ENCODE results near the gene SF3A2.

SF3A2 gene

DNA sequence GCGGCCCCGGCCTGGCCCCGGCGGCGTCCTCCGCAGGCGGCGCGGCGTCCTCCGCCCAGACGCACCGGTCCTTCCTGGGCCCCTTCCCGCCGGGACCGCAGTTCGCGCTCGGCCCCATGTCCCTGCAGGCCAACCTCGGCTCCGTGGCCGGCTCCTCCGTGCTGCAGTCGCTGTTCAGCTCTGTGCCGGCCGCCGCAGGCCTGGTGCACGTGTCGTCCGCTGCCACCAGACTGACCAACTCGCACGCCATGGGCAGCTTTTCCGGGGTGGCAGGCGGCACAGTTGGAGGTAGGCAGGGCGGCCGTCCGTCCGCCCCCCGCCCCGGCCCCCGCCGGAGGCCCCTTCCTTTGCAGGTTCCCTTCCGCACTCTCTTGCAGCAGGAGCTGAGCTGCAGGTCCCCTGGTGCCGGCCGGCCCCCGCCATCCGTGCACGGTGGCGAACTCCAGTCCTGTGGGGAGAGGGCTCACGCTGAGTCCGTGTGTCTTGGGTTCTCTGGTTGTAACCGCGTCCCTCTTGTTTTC lies 9.7 kb upstream of the SF3A2 start:
- no peak for DNase-seq (ENCODE audit: low spot score)

DNA sequence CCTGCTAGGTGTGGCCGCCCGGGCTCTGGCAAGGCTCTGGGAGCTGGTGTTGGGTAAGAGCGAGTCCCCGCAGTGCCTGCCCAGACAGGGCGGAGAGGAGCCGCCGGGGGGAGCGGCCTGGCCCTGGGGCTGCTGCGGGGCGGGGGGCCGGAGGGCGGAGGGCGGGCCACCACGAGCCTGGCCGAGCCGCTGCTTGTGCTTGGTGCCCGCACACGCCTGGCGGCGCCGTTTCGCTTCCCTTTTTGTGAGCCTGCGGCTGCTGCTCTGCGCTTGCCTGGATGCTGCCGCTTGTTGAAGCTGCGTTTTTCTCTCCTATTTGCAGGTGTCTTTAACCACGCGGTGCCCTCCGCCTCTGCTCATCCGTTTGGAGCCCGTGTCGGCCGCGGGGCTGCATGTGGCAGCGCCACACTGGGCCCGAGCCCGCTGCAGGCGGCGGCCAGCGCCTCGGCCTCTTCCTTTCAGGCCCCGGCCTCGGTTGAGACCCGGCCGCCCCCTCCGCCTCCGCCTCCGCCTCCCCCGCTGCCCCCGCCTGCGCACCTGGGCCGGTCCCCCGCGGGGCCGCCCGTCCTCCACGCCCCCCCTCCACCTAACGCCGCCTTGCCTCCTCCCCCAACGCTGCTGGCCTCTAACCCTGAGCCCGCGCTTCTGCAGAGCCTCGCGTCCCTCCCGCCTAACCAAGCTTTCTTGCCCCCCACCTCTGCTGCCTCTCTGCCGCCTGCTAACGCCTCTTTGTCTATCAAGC lies 9.0 kb upstream of the SF3A2 start:
- peak; percentile 53 for DNase-seq (ENCODE audit: low spot score)

DNA sequence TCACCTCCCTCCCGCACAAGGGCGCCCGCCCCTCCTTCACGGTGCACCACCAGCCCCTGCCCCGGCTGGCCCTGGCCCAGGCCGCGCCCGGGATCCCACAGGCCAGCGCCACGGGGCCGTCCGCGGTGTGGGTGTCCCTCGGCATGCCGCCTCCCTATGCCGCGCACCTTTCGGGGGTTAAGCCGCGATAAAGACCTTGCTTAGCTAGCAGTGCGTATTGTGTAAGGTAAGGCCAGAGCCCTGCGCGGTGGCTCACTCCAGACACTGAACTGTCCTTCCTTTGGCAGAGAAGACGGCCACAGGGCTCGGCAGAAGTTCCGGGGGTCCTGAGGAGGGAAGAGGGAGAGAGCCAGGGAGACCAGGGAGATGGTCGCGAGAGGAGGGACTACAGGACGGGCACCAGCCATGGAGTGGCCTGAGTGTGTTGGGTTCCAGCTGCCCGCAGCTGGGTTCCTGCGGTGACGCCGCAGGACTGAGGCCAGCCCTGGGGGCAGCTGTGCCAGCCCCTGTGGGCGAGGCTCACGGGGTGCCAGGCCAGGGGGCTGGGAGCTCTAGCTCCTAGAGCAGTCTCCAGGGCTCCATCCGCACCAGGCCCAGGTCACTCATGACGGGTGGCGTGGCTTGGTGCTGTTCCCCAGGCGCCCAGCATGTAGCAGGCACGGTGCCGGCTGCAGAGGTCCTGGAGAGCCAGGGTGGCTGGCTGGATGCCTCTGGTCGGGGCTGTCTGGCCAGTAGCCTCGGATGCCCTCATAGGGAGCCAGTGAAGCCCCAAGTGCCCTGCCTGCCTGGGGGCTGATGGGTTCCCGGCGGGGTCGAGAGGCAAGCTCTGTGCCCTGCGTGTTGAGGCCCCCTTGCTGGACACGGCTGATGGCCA lies 8.2 kb upstream of the SF3A2 start:
- DNase-seq (ENCODE audit: low spot score): no peak

DNA sequence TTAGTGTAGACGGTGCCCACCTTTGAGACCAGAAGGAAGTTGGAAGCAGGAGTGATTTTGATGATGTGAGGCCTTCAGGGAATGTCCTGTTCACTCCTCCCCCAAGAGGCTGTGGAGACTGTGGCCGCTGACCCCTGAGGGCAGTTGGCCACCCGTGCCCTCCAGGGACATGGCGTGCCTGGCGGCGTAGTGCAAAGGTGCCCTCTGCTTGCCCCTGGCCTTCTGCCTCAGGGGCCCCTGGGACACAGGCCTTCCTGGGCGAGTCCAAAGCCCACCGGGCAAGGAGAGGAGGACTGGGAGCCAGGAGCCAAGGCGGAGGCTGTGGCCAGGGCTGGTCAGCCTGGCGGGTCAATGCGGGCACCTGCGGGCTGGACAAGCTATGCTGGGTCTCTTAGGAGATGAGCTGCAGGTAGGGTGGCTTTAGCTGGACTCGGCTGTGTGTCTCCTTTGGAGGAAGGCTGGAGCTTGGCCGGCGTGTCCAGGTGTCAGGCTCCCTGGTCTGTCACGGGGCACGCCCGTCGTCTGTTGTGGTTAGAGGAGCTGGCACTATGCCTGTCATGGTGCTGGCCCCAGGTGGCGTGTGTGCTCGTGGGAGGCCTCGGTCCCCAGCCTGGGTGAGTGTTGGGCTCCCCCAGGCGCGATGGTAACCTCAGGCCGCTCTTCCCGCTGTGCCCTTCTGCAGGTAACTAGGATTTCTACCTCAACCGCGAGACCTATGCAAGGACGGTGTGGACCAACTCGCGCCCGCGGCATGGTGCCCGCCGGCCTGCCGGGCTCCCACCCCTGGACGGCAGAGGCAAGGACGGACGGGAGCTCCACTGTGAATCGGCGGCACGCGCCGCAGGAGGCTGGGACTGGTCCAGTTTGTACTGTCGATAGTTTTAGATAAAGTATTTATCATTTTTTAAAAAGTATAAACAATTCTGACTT lies 7.3 kb upstream of the SF3A2 start:
- no peak for DNase-seq (ENCODE audit: low spot score)

DNA sequence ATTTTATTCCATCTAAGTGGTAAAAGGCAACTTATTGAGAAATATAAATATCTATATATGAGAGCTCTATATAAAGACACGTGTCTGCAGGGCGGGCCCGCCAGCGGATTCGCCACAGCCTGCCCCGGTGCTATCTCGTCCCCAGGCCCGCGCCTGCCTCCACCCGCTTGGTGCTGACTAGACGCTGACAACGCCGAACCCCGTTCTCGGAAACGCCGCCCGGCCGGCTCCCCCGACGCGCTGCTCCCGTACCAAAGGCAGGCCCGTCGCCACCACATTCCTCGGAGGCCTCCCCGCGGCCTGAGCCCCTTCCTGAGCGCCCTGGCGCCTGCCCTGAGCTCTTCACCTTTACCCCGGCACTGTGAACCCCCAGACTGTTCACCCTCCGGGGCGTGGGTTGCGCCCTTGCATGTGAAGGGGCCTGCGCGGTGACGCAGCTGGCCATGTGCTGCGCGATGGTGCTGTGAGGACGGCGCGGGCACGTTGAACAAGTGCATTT lies 6.5 kb upstream of the SF3A2 start:
- no peak for DNase-seq (ENCODE audit: low spot score)

DNA sequence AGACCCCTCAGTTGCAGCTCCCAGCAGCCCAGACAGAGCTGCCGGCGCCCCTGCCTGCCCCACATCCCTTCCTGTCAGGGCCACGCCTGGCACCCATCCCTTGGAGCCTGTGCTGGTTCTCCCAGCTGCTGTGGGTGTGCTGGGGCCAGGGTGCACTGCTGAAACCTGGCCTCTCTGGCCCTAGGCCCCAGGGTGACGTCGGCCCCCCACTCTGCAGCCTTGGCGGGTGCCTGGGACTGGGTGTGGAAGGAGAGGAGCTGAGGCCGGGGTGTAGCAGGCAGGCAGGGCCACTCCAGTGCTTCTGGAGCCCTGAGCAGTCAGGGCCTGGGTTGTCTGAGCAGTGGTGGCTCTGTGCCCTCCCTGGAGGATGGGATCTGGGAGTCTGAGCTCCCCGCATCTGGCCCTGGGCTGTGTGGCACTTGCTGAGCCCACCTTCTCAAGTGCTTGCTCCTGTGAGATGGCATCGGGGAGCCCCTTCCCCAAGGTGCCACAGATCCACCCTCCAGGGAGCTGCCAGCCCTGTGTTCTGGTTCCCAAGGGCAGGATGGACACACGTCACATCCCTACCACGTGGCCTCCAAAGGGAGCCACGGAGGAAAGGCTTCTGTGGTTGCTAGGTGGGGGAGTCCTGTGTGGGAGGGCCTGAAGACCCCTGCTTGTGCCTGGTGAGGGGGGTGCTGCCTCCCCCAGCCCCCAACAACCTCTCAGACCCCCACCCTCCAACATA lies 5.7 kb upstream of the SF3A2 start:
- DNase-seq (ENCODE audit: low spot score): no peak

DNA sequence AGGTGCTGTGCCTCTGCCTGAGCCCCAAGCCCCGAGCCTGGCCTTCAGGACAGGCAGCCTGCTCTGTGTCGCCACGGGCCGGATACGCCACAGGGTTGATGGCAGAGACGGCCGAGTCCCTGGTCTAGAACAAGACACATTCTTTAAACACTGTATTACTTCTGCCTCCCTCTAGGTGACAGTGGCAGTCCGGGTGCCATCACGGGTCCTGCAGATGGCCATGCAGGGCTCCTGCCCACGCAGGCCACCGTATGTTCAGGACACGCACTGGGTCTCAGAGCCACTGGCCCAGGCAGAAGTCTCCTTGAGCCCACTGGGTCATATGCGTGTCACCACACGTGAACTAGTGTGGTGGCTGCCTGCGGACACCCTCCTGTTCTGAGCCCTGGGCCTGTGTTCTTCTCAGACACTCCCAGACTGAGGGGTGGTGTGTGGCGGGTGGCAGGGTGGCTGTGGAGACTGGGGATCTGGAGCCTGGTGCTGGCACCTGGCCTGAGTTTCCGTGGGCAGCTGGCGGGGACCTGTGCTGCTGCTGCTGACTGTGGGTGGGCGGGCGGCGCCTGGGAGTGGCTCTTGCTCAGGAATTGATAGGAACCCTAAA lies 4.9 kb upstream of the SF3A2 start:
- no peak for DNase-seq (ENCODE audit: low spot score)

DNA sequence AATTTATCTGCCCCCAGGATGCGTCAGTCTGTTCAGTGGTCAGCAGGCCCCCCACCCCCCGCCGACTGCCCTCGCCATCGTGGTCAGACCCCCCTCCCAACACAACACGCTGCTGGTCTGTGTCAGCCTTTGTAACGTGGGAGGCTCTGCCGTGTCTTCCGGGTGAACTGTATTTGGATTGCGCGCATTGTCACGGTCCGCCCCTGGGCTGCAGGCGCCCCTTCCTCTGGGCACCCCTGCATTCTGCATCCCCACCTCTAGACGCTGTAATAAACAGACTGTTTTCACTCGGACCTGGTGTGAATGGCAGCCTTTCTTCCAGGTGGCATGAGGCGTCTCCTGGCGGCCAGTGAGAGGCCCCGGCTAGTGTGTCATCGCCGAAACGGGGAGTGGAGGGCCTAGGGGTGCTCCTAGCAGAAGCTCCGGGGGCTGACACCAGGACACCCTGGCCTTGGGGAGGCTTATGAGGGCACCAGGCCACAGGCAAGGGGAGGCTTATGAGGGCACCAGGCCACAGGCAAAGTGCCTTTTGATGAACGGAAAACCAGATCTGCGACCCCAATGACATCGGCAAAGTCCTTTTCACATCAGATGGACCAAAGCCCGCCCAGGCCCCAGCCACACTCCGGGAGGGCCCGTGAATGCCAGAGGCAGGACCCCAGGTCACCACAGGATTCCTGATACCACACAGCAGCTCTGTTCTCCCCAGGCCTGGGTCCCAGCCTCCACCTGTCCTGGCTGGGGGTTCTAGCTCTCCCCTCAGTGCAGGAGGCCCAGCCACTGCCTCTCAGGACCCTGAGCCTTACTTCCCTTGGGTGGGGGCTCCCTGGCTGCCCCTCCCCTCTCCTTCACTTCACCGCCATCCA lies 4.1 kb upstream of the SF3A2 start:
- DNase-seq (ENCODE audit: low spot score): no peak

DNA sequence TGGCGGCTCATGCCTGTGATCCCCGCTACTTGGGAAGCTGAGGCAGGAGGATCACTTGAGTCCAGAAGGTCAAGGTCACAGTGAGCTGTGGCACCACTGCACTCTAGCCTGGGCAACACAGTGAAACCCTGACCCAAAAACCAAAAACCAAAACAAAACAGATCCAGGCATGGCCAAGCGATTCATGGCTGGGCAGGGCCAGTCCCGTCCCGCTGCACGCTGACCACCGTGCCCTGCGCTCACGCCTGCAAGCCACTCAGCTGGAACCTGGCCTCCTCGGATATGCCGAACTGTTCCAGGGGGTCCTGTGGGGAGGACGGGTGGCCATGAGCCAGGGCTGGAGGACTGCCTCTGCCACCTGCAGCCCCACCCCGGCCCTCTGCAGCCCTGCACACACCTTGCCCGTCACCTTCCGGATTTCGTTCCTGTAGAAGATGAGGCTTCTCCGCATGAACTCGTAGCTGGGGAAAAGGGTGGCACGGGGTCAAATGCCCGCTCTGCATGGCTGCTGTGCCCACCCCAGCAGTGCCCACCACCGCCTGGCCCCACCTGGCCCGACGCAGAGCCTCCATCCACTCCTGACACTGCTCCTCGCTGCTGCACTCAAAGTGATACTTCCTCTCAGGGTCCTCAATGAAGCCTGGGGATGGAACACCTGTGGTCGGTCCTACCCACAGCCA lies 2.9 kb upstream of the SF3A2 start:
- DNase-seq (ENCODE audit: low spot score): no peak

DNA sequence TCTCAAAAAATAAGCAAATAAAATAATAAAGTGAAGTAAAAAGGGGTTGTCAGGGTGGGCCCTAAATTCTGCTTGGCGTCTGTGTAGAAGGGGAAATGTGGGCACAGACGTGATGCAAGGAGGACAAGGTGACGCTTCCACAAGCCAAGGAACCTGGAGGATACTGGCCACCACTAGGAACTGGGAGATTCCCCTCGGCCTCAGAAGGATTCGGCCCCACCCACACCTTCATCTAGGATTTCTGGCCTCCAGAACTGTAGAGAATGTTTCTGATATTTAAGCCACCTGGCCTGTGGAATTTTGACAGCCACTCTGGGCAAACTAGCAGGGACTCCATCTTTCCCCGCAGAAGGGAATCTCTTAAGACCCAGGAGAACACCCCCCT lies 1.6 kb upstream of the SF3A2 start:
- no peak for DNase-seq (ENCODE audit: low spot score)

DNA sequence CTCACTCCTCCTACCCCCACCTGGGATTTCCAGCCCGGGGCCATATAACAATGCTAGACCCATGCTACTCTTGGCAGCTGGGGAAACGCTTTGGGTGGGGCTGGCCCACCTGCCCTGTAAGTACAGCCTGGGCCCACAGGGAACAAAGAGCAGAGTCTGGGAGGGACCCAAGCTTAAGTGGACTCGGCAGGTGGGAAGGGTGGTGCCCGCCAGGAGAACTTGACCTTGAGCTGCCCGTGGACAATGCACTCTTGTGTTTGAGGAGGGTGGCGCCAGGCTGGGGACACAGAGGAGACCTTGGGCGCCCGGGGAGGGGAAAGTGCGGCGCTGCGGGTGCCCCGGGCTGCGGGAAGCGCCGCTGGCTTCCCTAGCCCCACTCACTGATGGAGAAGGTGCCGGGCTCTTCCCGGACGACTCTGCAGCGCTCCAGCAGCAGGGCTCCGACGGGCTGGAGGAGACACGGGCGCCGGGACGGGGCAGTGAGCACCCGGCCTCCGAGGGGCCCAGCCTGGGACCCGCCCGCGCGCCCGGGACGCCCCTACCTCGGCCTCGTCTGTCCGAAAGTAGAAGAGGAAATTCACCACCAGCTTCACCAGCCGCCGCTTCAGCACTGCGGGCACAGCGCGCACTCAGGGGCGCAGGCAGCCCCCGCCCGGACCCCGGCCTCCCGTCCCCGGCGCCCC lies 1.1 kb upstream of the SF3A2 start:
- no peak for DNase-seq (ENCODE audit: low spot score)

DNA sequence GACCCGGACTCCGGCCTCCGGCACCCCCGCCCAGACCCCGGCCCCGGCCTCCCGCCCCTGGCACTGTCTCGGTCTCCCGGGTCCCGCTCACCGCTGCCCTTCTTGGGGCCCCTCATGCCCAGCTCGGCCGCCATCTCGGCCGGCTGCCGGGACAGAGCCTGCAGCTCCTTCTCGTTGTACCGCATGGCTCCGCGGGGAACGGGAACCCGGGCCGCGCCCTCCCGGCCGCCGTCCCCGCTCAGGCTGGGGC lies 635 bp upstream of the SF3A2 start:
- DNase-seq (ENCODE audit: low spot score): no peak

DNA sequence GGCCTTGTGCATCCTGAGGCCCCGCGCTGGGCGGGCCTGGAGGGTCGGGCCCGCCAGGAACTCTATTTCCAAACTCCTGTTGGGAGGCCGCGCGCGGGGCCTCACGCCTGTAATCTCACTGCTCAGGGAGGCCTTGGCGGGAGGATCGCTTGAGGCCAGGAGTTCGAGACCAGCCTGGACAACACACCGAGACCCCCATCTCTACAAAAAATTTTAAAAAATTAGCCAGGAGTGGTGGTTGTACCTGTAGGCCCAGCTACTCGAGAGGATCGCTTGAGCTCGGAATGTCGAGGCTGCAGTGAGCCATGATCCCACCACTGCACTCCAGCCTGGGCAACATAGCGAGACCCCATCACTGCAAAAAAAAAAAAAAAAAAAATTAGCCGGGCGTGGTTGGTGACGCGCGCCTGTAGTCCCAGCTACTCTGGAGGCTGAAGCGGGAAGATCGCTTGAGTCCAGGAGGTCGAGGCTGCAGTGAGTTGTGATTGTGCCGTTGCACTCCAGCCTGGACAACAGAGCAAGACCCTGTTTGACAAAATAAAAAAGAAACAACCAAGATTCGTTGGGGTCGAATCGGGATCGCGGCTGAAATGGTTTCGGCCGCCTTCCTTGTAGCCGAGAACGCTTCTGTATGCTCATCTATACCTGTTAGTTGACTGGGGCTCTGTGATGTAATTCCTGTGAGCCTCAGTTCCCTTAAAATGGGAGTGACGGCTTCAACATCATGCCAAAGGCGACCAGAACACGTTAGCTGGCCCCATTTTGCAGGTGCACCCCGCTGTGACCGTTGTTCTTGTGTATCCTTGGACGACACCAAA lies 636 bp downstream of the SF3A2 start:
- DNase-seq (ENCODE audit: low spot score): no peak

DNA sequence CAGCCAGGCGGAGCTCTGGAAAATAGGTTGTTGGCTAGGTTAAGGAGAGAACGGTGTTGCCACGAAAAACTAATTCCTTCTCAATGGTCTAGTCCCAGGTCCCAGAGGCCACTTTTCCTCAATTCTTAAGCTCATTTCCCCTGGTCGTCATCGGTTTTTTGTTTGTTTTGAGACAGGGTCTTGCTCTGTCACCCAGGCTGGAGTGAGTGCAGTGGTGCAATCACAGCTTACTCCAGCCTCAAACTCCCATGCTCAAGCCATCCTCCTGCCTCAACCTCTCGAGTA lies 1.2 kb downstream of the SF3A2 start:
- DNase-seq (ENCODE audit: low spot score): no peak

DNA sequence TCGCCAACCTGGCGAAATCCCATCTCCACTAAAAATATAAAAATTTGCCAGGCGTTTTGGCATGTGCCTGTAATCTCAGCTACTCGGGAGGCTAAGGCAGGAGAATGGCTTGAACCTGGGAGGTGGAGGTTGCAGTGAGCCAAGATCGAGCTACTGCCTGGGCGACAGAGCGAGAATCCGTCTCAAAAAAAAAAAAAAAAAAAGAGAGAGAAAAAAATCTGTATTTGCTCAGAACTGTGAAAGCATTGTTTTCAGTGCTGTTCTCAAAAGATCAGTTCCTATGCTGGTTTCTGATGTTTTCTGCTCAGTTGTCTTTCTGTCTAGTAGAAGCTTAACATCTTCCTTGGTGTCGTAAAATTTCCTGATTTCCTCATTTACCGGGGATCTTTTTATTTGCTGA lies 2.5 kb downstream of the SF3A2 start:
- DNase-seq (ENCODE audit: low spot score): no peak

DNA sequence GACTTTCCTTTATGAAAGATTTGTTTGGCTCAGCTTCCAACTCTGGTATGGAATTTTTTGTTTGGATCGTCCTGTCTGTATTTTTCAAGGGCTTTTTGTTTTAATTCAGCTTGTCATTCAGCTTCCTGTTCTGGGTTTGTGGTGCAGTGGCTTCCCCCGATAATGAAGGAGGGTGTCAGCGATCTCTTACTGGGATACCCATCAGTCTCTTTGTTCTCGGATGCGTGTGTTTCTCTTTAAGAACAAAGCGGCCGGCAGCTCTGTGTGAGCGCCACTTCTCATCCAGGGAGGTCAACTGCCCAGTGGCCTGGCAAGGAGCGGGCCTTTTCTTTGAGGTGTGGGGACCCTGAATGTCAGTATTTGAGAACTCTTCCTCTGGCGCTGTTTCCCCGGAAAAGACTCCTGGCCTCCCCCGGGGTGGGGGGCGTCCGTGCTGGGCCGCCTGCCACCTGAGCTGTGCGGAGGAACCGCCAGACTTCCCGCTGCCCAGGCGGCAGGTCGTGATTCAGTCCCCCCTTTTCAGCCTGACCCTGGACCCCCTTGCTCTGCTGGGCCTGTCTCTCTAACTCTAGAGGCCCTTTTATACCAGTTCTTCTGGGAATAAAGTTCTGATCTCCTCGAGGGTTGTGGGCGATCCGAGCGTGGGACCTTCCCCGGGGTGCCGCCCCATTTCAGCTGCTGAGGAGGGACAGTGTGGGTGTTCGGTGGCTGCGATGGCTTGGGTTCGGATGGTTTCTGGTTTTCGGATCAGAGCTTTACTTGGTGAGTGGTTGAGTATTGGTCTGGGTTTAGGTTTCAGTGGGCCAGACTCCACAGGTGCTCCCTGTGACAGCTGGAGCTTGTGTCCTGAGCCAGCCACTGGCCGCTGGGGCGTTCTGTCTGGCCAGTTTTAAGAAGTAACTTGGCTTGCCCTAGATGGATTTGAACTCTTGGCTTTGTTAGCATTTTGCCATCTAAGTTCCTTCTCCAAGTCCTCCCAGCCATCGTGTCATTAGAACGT lies 3.4 kb downstream of the SF3A2 start:
- no peak for DNase-seq (ENCODE audit: low spot score)
